ENCODE results near the gene TBC1D9.

- TF ChIP-seq CTCF (IDR thresholded peaks at IDR 0.05) (no peak), FOSL2 (IDR thresholded peaks at IDR 0.05) (no peak), FOSL2 (CRISPR knock-in tag; IDR thresholded peaks at IDR 0.05) (no peak), USF2 (IDR thresholded peaks at IDR 0.05) (no peak), MAX (IDR thresholded peaks at IDR 0.05) (no peak), CHD2 (IDR thresholded peaks at IDR 0.05; ENCODE audit: low read length, partially characterized antibody) (no peak), MYC (IDR thresholded peaks at IDR 0.05; ENCODE audit: borderline replicate concordance, low read length) (no peak), HOXA7 (CRISPR knock-in tag; IDR thresholded peaks at IDR 0.05) (no peak), JUN (IDR thresholded peaks at IDR 0.05) (no peak), CBX2 (IDR thresholded peaks at IDR 0.05; ENCODE audit: borderline replicate concordance, low read depth) (no peak), KDM1A (IDR thresholded peaks at IDR 0.05; ENCODE audit: low read depth) (no peak), RAD21 (conservative IDR thresholded peaks at IDR 0.05 in 1 of 2, IDR thresholded peaks at IDR 0.05 in 1 of 2) (no peak)
Measured at GRCh38 chr4:140688711-140689598, 67.2 kb downstream of the TBC1D9 start.
